Suppressor macrophage treated with lipopolysaccharide for 4 hours (primary cell): ENCODE data around the gene STBD1.
A peak's percentile ranks its signal among the peaks of the same experiment; 100 is the strongest.
"Not testable (repeated sequence)": the region's sequence is repeated elsewhere in the genome, so short reads cannot be mapped to it uniquely, and the experiment has no call there.

Experiments
- DNase-seq: peaks from one replicate; pipeline ENCODE4 v3.0.0-alpha.2; 2020

The STBD1 gene

GRCh38 chr4:76326515-76326914, 20.0 kb downstream of the STBD1 start:
- no peak for DNase-seq

- DNase-seq, result no peak
Observed at GRCh38 chr4:76334885-76335284, 28.4 kb downstream of the STBD1 start.

GRCh38 chr4:76339364-76339763, 32.8 kb downstream of the STBD1 start:
- no peak for DNase-seq

GRCh38 chr4:76341063-76341462, 34.5 kb downstream of the STBD1 start:
- peak; percentile 49 for DNase-seq

- DNase-seq, result no peak
Observed at GRCh38 chr4:76342191-76342590, 35.7 kb downstream of the STBD1 start.

- DNase-seq, result no peak
Observed at GRCh38 chr4:76342803-76343202, 36.3 kb downstream of the STBD1 start.

GRCh38 chr4:76354517-76355473, 48.3 kb downstream of the STBD1 start:
- no peak for DNase-seq

- DNase-seq, result no peak
Observed at GRCh38 chr4:76357981-76358380, 51.4 kb downstream of the STBD1 start.

GRCh38 chr4:76359881-76360466, 53.4 kb downstream of the STBD1 start:
- not testable (repeated sequence) for DNase-seq
